Breast epithelium (tissue), 3 donors: Measurements from ENCODE around the gene TDRD12.

ENCODE experiments used
- POLR2A ChIP-seq: fragments of 450-650 bp; IDR thresholded peaks from one replicate; pipeline ENCODE4 v1.6.1; 2016; ENCODE audit warnings: antibody characterized with exemption, mild to moderate bottlenecking, moderate library complexity
- POLR2AphosphoS5 ChIP-seq, 3 donors: sonication (generic); formaldehyde crosslinking; IDR thresholded peaks; one replicate each; pipeline ENCODE4 v1.6.1; 2017; ENCODE audit warnings: antibody characterized with exemption in 3 of 3
- TF ChIP-seq, protein P1 (sequence below), 3 donors: fragments of 450-650 bp; IDR thresholded peaks; one replicate each; pipeline ENCODE4 v1.5.1; 2016 to 2017; ENCODE audit warnings: antibody characterized with exemption in 3 of 3, mild to moderate bottlenecking in 3 of 3, moderate library complexity in 3 of 3

DNA sequence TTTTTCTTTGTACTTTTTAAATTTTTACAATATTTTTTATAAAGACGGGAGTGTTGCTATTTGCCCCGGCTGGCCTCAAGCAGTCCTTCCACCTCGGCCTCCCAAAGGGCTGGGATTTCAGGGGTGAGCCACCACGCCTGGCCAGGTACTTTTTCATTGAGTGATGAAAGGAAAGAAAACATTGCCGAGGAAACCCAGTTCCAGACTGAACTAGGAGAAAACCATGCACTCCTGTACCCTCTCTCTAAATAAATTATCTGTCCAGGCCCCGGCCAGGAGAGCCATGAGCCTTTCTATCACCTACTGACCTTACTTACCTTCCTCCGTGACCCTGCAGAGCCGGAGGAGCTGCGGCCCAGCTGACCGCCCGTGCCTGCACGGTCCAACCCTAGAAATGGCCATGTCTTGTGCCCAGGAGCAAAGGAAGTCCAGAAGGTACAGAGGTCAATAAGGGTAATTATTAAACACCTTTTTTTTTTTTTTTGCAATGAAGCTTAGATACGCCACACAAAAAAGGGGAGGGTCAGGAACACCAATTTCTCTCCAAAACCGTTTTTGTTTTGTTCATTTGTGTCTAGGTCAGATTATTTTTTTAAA, 149.9 kb downstream of the TDRD12 start, which contains the start of gene SLC7A9:
- TF ChIP-seq POLR2A (no peak), POLR2AphosphoS5 (IDR thresholded peaks at IDR 0.05) (no peak)
- TF ChIP-seq, protein P1, sequence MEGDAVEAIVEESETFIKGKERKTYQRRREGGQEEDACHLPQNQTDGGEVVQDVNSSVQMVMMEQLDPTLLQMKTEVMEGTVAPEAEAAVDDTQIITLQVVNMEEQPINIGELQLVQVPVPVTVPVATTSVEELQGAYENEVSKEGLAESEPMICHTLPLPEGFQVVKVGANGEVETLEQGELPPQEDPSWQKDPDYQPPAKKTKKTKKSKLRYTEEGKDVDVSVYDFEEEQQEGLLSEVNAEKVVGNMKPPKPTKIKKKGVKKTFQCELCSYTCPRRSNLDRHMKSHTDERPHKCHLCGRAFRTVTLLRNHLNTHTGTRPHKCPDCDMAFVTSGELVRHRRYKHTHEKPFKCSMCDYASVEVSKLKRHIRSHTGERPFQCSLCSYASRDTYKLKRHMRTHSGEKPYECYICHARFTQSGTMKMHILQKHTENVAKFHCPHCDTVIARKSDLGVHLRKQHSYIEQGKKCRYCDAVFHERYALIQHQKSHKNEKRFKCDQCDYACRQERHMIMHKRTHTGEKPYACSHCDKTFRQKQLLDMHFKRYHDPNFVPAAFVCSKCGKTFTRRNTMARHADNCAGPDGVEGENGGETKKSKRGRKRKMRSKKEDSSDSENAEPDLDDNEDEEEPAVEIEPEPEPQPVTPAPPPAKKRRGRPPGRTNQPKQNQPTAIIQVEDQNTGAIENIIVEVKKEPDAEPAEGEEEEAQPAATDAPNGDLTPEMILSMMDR (IDR thresholded peaks at IDR 0.05) = no peak
